Measurements from ENCODE around the gene FGFR4. TPM values are rescaled to one million over a fixed set of nuclear protein-coding genes. Genes with fewer than 3 reads are reported as not detected.

The FGFR4 gene
- total RNA-seq, 2 donors from 2014 or later = 1.6 to 2.8 TPM

DNA sequence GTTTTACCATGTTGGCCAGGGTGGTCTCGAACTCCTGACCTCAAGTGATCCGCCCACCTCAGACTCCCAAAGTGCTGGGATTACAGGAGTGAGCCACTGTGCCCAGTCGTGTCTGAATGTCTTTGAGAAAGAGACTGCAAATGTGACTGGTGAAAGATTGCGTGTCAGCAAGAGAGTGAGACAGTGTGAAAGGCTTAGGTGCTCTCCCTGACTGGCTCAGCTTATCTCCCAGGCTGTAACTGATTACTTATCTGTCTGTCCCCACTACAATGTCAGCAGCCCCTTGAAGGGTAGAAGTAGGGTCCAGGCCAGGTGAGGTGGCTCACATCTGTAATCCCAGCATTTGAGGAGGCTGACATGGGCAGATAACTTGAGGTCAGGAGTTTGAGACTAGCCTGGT is 3.4 kb upstream of the FGFR4 start:
- no peak overlapping the region for H3K27ac ChIP-seq
- TF ChIP-seq, protein P1, sequence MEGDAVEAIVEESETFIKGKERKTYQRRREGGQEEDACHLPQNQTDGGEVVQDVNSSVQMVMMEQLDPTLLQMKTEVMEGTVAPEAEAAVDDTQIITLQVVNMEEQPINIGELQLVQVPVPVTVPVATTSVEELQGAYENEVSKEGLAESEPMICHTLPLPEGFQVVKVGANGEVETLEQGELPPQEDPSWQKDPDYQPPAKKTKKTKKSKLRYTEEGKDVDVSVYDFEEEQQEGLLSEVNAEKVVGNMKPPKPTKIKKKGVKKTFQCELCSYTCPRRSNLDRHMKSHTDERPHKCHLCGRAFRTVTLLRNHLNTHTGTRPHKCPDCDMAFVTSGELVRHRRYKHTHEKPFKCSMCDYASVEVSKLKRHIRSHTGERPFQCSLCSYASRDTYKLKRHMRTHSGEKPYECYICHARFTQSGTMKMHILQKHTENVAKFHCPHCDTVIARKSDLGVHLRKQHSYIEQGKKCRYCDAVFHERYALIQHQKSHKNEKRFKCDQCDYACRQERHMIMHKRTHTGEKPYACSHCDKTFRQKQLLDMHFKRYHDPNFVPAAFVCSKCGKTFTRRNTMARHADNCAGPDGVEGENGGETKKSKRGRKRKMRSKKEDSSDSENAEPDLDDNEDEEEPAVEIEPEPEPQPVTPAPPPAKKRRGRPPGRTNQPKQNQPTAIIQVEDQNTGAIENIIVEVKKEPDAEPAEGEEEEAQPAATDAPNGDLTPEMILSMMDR (IDR thresholded peaks at IDR 0.05) = no peak

DNA sequence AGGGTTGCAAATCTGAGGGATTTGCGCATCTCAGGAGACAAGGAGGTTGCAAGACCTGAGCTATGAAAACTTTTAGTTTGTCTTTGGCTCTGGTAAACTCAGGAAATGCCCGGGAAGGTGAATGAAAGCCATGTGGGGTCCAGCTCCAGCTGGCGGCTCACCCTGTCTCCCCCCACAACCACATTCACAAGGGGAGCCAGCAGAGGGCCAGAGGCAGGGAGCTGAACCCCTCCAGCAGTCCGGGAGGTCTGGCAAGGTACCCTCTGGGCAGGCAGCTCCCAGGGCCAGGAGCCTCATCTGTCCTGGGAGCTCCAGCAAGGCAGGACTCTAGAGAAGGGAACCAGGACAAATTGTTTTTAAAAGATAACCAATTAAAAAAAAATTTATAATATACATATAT is 2.5 kb upstream of the FGFR4 start:
- peaks cover 5% of the 10 kb centered on the region for H3K27me3 ChIP-seq (replicated peaks; ENCODE audit: insufficient read depth)
- H3K4me1 ChIP-seq (ENCODE audit: control insufficient read depth in 1 of 2, low read depth in 2 of 2) = peaks cover 4 to 10% of the 10 kb centered on the region in 2 donors
- no peaks in the 10 kb centered on the region for H3K36me3 ChIP-seq
- DNase-seq (ENCODE audit: low spot score) (no peak), ATAC-seq (ENCODE audit: insufficient number of reproducible peaks, low FRiP score, low read depth) (no peak)
- H3K9me3 ChIP-seq = no peaks in the 10 kb centered on the region
- no peak overlapping the region for H3K4me3 ChIP-seq
- TF ChIP-seq, protein P1 (IDR thresholded peaks at IDR 0.05) = no peak
- H3K27ac ChIP-seq = no peak overlapping the region

More for the DNA sequence above, 3.4 kb upstream of the FGFR4 start:
- no peak for DNase-seq (ENCODE audit: low spot score)
- no peaks in the 10 kb centered on the region for H3K9me3 ChIP-seq
- no peak overlapping the region for H3K4me3 ChIP-seq
- peaks cover 4 to 10% of the 10 kb centered on the region in 2 donors for H3K4me1 ChIP-seq (ENCODE audit: control insufficient read depth in 1 of 2, low read depth in 2 of 2)
- H3K27me3 ChIP-seq (replicated peaks; ENCODE audit: insufficient read depth) = peaks cover 5% of the 10 kb centered on the region
- no peaks in the 10 kb centered on the region for H3K36me3 ChIP-seq
- ATAC-seq (ENCODE audit: insufficient number of reproducible peaks, low FRiP score, low read depth) = no peak

DNA sequence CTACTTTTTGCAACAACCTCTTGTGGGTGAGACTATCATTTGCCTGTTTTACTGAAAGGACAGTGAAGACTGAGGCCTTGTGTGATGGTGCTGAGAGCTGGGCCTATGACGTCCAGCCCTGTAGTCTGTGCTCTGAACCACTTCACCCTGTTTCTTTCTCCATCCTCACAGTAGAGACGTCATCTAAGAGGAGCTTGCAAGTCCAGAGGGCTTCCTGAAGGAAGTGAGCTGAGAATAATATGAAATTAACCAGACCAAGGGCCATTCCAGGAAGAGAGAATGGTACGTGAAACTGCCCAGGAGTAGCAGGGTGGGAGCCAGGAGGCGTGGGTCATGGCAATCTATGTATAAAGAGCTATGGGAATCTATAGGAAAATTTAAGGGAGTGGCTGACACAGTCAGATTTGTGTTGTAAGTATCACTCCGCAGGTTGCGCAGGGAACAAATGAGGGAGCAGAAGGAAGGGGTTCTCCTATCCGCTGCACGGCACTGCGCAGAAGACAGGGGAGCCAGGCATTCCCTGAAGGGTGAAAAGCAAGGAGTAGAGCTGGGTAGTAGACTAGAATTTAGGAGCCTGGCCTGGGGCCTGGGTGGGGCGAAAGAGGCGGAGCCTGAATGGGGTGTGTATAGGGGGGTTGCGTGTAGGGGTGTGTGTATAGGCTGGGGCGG is 596 bp upstream of the FGFR4 start:
- no peak for ATAC-seq (ENCODE audit: insufficient number of reproducible peaks, low FRiP score, low read depth)

DNA sequence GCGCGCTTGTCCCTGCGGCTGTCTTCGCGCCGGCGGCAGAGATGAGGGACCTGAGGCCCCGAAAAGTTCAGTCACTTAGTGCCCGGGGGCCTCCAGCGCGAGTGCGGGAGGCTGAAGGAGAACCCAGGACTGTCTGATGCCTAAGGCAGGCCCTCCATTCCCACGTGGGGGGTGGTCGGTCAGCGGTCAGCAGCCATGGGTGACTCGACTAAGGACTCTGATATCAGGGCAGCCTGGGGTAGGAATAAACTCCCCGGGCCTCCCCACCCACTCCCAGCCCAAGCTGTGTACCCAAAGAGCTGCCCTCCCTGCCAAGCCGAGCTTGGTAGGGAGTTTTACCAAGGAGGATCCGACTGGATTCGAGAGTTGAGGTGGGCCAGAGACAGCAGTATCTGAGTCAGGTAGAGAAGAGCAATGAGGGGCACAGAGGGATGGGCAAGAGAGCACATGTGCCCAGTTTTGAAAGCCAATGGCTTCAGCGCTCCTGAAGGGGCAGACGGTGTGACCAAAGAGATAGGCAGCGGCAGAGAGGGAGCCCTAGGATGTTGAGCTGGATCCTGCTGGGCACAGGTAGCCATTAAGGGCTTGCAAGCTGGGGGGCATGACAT is 787 bp downstream of the FGFR4 start:
- Histone ChIP-seq H3K4me3 (peak overlapping the region; percentile 70), H3K9me3 (no peaks in the 10 kb centered on the region), H3K27ac (no peak overlapping the region), H3K27me3 (replicated peaks; ENCODE audit: insufficient read depth) (peaks cover 5% of the 10 kb centered on the region), H3K36me3 (no peaks in the 10 kb centered on the region), H3K4me1 (ENCODE audit: control insufficient read depth in 1 of 2, low read depth in 2 of 2) (peaks cover 4 to 10% of the 10 kb centered on the region in 2 donors)
- DNase-seq (ENCODE audit: low spot score) (no peak), ATAC-seq (ENCODE audit: insufficient number of reproducible peaks, low FRiP score, low read depth) (no peak)
- TF ChIP-seq, protein P1 (IDR thresholded peaks at IDR 0.05) = no peak

More for the DNA sequence above, 596 bp upstream of the FGFR4 start:
- peak overlapping the region; percentile 70 for H3K4me3 ChIP-seq
- no peak overlapping the region for H3K27ac ChIP-seq
- DNase-seq (ENCODE audit: low spot score) = no peak
- no peaks in the 10 kb centered on the region for H3K36me3 ChIP-seq
- peaks cover 4 to 10% of the 10 kb centered on the region in 2 donors for H3K4me1 ChIP-seq (ENCODE audit: control insufficient read depth in 1 of 2, low read depth in 2 of 2)
- peaks cover 5% of the 10 kb centered on the region for H3K27me3 ChIP-seq (replicated peaks; ENCODE audit: insufficient read depth)
- no peaks in the 10 kb centered on the region for H3K9me3 ChIP-seq
- TF ChIP-seq, protein P1 (IDR thresholded peaks at IDR 0.05) = no peak

DNA sequence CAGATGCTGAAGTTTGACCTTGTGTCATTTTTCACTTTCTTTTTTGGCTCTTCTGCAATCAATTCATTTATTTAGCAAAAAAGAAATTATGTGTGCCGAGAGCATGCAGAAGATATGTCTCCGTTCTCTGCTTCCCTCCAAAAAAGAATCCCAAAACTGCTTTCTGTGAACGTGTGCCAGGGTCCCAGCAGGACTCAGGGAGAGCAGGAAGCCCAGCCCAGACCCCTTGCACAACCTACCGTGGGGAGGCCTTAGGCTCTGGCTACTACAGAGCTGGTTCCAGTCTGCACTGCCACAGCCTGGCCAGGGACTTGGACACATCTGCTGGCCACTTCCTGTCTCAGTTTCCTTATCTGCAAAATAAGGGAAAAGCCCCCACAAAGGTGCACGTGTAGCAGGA is 2.4 kb downstream of the FGFR4 start:
- TF ChIP-seq, protein P1 (IDR thresholded peaks at IDR 0.05) = no peak
- Histone ChIP-seq H3K36me3 (no peaks in the 10 kb centered on the region), H3K4me3 (no peak overlapping the region), H3K9me3 (no peaks in the 10 kb centered on the region), H3K27me3 (replicated peaks; ENCODE audit: insufficient read depth) (peaks cover 5% of the 10 kb centered on the region), H3K4me1 (ENCODE audit: control insufficient read depth in 1 of 2, low read depth in 2 of 2) (peaks cover 4 to 10% of the 10 kb centered on the region in 2 donors), H3K27ac (no peak overlapping the region)
- no peak for DNase-seq (ENCODE audit: low spot score)
- no peak for ATAC-seq (ENCODE audit: insufficient number of reproducible peaks, low FRiP score, low read depth)
